Hematopoietic multipotent progenitor cell treated with erythropoietin and hydrocortisone succinate and interleukin-3 and kit ligand, for 8 days (in vitro differentiated cells): ENCODE results near the gene KRTAP12-1.
A peak's percentile ranks its signal among the peaks of the same experiment; 100 is the strongest.

ENCODE experiments used
- DNase-seq: peaks from one replicate; pipeline ENCODE4 v3.0.0-alpha.2; 2015

The KRTAP12-1 gene

DNA sequence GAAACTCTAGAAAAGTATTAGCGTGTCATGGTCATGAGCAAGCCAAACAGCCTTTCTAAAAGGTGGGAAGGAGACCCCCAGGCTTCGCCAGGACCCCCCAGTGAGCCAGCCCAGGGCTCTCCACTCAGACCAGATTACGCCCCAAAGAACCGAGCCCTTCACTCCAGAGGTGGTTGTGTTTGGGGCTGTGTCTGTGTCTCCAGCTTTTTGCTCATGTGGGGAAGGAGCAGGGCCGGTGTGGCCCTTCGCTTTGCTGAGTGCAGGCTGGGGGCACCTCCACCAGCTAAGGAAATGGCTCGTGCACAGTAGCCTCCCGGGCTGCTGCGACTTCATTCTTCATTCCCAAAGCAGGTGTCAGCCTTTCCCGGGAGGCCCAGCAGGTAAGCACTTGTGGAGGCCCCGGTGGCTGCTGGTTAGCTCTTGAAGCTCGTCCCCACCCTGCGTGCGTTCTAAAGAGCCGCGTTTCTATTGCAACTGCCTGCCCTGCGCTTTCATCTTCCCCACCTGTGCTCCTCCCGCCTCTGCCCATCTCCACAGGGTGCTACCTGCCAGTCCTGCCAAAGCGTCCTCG is 28.9 kb upstream of the KRTAP12-1 start:
- DNase-seq = no peak

DNA sequence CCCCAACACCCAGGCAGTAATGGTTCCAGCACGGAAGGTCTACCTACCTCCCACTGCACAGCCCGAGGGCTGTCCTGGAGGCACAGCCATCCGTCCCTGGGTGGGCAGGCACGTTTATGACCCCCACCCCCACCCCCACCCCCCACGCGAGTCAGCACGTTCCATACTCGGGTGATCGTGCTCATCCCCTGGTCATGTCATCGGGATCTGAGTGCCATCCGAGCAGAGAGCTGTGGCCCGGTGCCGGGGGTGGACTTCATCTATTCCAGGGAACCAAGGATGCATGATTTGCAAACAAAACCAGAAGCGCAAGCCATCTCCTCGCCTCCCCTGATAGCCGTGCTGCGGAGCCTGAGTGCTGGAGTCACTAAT is 28.3 kb upstream of the KRTAP12-1 start:
- peak; percentile 6 for DNase-seq

DNA sequence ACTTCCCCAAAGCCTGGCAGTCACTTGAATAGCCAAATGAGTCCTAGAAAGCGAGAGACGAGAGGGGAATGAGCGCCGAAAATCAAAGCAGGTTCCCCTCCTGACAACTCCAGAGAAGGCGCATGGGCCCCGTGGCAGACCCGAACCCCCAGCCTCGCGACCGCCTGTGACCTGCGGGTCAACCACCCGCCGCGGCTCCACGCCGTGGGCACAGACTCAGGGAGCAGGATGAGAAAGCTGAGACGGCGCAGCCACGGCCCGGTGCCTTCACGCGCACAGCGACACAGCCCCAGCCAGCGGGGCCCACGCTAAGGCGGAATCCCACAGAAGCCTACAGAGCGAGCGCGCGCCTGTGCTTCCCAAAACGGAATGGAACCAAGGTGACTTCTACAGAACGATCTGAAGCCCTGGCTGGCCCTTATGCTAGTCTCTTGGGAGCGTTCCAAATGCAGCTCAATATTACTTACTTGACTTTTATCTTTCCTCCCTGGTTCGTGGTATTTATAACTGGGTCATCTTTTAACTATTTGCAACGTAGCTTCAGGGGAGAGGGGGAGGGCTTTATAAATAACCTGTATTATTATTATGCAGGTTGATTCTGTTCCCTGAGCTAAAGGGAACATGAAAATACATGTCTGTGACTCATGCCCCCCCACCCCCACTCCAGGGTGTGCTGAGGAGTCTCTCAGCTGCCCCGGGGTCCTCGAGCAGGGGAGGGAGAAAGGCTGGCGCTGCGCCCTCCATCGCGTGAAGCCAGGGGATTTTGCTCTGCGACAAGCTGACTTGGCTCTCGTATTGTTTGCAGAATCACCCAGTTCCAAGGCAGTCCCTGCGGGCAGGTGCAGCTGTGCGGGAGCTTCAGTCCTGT is 27.7 kb upstream of the KRTAP12-1 start:
- no peak for DNase-seq

DNA sequence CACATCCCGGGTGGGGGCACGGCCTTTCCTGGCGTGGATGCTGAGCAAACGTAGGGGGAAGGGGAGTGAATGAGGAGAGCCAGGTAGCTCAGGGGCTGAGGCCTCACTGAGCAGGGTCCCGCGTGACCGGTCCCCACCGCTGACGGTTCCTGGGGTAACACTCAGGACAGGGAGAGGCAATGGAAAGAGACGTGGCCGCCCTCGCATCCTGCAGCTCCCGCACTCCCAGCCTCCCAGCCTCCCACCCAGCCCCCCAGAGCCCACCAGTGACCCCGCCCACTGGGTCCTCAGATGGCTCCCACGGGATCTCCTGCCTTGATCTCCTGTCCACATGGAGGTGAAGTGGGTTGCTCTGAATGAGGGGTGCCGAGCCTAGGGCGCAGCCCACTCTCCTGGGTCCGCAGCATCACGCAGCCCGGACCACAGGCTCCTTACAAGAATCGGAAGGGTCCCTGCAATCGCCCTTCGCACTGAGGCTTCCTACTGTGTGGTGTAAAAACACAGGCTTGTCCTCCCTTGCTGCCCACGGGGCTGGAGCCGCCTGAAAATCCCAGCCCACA is 27.0 kb upstream of the KRTAP12-1 start:
- DNase-seq = no peak

DNA sequence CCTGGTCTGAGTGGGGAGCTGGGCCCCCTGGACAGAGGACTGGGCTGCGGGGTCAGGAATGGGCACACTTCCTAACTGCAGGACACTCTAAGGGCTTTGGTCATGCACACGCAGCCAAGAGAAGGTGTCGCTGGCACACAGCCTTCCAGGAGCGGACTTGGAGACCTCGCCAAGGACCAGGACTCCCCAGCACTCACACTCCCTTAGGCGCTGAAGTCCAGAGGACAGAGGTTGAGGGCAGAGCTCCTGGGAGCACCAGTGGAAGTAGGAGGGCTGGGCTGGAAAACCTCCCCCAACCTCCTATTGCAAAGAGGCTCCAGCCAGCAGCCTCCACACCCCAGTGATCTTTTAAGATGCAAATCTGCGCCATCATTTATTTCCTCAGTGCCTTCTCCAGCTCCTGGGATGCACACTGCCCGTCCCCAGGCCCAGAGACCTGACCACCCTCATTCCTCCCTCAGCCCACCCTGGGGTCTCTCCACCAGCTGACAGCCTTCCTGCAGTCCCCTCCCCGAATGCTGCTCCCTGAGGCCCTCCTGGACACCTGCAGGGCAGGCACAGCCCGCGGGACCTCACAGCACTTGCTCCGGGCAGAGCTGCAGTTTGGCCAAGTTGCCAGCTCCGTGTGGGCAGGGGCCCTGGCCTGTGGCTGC is 26.4 kb upstream of the KRTAP12-1 start:
- no peak for DNase-seq

DNA sequence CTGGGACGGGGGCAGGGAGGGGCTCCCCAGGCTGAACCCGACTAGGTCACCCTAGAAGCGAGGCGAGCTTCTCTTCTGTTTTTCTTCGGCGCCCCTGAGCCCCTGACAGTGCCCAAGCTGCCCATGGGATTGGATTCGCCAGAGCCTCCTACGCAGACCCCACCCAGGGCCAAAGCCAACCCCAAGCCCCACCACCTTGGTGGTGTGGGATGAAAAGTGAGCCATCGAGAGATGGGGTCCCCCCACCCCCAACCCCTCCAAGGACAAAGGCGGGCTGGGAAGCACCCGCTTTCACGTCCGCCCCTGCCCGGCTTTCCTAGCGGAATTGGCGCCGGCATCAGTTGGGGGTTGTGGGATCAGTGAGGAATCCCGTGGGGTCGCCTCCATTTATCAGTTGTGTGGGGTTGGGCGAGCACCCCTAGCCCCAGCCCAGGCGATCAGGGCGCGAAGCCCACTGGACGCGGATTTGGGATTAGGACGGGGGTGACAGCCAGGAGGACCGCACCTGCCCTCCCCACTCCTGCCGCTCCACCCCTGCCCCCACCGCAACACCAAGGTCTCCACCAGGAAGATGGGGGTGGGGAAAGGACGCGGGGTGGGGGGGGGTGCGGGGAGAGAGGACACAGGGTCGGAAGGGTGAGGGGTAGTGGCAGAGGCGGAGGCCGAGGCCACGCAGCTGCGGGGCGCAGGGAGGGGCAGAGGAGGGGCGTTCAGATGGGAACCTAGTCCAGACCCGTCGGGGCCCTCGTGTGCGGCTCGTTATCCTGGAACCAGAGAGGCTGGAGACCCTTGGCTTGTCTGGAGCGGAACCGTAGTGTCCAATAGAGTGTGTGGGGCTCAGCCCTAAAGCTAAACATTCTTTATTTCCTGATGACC is 25.0 kb upstream of the KRTAP12-1 start:
- DNase-seq = no peak

DNA sequence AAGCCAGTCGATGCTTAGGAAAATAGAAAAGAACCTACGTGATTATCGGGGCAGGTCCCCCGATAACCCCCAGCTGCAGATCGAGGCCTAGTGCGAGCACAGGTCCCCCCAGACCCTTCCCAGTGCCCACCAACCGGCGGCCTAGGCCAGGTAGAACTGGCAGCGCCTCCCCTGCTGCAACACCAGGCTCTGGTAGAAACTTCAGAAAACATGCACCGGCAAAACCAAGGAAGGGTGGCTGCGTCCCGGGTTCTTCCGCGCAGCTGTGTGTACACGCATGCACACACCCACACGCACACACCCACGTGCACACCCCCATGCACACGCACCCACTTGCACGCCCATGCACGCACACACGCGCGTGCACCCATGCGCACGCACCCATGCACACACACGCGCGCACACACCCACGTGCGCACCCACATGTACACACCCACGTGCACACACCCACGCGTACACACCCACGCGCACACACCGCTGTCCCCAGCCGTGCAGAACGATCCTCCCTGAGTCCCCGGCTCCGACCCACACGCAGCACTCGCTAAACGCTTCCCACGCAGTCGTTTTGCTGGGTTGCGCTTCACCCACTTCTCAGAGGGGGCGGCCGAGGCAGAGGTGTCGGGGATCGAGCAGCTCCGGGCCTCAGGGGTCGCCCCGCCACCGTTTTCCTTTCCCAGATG is 24.2 kb upstream of the KRTAP12-1 start:
- DNase-seq = no peak

DNA sequence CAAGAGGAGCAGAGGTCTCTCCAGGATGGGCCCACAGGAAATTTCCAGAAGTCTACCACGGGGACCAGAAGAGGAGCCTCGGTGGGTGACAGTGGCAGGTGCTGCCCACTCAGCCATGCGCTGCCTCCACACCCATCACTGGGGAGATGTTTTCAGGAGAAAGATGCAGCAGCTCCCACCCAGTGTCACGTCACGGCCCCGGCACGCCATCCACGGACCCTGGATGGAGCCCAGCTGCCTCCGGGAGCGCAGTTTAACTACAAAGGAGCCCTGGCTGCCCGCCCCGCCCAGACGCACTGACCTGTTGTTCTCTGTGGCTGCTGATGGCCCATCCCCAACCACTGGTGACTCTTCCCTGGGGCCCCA is 22.7 kb upstream of the KRTAP12-1 start:
- no peak for DNase-seq

DNA sequence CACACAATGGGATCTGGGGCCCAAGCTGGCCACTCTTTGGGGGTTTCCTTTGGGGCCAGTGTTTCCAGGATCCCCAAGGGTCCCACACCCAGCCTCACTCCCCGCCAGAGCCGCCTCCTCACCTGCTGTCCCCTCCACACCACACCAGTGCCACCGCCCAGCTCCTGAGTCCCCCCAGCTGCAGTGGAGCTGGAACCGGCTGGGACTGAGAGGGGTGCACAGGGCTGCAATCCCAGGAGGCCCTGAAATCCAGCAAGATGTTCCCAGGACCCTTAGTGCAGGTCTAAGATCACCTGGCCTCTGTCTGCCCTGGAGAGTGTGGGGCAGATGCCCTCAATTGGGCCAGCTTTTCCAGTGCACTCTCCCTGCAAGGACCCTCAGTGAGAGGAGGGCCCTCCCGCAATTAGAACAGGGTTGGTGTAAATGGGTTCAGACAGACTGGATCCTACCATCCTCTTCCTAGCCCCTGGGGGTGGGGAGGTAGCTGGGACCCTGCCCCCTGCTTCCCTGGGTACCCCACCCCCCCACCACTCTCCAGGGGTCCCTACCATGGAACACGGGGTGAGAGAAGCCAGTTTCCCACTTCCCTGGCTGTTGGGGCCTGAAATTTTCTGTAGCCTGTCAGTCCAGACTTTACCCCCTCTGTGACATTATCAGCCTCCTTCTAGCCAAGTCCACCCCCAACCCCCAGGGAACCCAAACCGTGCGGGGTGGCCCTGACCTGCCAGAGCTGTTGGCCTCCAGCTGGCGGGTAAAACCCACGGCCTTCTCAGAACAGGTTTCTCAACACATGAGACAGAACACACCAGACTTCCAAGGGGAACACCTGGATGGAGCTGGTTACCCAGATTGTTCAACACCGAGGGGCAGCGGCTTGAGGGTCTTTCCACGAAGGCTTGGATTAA is 22.0 kb upstream of the KRTAP12-1 start:
- no peak for DNase-seq

DNA sequence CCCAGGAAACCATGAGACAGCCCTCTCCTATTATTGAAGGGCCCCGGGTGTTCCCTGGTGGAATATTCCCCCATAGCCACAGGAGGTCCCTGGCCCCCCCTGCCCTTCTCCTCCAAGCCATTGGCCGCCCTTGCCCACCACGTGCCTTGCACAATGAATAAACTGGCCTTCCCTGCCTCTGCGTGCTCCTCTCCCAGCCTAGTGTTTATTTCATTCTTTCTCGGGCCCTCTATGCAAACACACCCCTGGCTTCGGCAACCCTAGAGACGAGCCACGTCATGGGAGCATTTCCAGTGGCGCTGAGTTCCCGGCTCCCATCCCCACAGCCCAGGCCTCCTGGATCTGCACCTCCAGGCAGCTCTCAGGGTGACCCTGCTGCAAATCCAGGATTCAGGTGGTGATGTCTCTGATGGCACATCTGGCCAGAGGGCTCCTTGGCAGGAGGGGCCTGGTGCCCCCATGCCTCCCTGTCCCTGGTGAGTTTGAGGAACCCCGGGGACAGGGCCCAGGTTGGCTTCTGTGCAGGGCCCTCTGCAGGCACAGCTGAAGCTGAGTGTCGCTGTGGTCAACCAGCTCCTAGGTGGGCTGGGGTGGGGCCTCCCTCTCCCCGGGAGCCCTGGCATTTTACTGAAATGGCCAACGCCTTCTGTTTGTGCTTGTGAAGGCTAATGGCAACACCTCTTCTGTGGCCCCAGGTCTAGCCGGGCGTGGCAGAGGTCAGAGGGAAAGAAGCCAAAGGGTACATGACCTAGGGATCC is 21.2 kb upstream of the KRTAP12-1 start:
- DNase-seq = no peak

DNA sequence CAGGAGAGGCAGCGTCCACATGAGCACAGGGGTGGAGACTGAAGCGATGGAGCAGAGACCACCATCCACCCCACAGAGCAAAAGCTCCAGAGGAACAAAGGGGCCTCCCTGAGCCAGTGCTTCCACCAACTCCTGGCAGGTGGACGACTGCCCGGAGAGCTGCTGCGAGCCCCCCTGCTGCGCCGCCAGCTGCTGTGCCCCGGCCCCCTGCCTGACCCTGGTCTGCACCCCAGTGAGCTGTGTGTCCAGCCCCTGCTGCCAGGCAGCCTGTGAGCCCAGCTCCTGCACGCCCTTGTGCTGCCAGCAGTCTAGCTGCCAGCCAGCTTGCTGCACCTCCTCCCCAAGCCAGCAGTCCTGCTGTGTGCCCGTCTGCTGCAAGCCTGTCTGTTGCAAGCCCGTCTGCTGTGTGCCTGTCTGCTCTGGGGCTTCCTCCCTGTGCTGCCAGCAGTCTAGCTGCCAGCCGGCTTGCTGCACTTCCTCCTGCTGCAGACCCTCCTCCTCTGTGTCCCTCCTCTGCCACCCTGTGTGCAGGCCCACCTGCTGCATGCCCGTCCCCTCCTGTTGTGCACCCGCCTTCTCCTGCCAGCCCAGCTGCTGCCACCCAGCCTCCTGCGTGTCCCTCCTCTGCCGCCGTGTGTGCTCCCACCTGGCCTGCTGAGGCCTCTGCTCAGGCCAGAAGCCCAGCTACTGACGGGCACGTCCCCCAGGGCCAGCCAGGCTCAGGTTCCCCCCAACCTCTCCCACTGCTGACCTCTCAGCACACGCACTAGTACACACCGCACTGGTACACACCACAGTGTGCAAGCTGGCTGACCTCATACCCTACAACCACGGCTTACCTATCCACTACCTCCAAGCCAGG is 20.4 kb upstream of the KRTAP12-1 start:
- no peak for DNase-seq

DNA sequence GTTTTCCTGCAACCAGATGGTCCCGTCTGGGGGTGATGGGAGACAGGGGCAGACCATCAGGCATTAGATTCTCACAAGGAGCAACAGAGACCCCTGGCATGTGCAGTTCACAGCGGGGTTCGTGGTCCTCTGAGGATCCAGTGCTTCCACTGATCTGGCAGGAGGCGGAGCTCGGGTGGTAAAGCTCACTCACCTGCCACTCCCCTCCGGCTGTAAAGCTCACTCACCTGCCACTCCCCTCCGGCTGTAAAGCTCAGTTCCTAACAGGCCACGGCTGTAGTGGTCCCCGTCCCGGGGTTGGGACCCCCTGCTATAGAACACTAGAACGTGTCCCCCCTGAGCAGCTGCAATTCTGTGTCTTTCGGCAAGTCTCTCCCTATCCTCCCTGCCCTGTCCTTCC is 19.6 kb upstream of the KRTAP12-1 start:
- DNase-seq = no peak

DNA sequence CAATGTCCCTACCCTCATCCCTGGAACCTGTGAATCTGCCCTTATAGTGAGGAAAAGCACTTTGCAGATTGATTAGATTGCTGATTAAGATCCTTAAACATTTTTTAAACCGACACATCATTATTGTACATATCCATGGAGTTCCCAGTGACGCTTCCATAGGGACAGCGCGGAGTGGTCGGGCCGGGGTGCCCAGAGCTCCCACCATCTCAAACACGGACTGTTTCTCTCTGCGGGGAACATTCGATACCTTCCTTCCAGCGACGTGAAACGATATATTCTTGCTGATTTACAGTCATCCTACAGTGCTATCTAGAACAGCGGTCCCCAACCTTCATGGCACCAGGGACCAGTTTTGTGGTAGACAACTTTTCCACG is 19.0 kb upstream of the KRTAP12-1 start:
- DNase-seq = no peak

DNA sequence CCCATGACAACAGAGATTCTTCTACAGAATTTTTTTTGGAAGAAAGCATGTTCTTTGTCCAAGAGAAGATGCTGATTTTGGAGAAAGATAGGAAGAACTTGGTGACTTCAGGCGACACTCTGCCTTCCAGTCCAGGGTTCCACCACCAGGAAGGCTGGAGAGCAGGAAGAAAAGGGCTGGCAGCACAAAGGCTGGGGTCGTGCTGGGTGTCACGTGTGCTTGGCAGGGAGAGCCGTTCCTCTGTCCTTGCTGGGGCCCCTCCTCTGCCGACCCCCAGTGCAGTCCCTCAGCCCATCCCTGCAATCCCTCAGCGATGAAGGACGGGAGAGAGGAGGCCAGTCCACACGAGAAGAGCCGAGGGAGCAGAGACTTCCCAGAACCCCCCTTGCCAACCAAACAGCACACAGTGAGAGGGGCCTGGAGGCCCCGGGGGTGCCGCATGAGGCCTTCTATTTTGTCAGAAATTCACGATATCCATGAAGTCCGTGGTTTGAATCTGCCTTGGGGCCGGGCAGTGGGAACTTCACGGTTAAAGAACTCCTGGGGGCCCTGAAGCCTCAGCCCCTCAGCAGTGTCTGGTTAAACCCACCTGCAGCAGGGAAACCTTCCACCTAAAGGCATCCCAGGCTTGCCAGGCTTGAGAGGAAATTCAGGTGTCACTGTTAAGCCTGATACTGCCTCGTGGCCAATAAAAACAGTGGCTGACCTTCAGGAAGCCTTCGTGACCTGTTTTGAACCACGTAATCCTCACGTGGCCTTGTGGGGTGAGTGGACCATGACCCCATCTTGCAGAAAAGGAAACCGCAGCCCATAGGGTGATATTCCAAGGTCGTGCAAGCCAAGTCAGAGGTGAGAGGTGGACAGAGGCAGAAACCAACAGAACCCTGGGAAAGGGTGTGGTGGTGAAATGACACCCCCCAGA is 18.4 kb upstream of the KRTAP12-1 start:
- DNase-seq = no peak

DNA sequence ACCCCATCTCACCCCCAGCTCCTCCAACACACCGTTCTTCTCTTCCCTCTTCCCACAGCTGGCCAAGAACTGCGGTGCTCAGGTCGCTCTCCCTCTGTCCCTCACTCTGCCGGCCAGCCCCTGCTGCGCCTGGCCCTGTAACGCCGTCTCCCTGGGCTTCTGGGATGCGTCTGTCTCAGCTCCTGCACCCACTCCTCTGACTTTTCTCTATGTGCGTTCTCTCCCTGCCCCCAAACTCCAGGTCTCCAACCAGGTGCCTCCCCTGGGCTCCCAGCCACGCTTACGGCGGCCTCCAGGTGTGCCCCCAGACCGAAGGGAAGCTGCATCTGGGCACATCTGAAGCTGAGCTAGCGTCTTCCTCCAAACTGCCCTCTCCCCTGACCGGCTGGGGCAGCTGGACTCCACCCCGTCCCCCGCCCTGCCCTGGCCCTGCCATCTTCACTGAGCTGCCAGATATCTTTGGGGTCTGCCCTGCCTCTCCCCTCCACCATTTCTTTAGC is 17.6 kb upstream of the KRTAP12-1 start:
- no peak for DNase-seq

DNA sequence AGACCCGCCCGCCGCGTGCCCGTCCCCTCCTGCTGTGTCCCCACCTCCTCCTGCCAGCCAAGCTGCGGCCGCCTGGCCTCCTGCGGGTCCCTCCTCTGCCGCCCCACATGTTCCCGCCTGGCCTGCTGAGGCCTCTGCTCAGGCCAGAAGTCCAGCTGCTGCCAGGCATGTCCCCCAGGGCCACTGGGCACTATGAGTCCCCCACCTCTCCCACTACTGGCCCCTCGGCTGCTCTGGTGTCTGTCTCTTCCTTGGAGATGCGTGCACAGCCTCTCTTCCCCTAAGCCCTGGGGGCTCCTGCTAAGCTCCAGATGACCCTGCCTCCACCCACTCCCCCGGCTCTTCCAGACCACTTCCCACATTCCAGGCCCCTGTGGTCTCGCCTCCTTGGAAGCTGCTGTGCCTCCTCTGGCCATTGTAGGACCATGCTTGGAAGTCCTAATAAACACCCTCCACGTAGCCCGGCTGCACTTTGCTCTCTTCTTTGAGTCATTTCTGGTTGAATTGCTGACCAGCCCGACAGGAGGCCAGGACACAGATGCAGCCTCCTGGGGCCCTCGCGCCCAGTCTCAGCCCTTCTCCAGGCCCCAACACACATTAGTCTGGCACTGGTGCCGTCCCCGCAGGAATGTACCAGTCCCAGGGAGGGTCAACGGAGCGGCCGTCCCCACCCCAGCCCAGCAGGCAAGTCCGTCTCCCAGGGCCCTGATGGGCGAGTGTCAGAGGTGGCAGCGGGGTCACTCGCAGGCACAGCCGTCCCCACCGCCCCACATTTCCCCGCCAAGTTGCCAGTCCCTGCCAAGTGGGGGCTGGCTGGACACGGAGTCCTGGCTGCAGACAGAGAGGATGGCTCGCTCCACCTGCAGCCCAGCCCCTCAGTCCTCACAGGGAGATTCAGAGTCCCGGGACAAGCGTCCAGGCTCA is 16.1 kb upstream of the KRTAP12-1 start:
- DNase-seq = no peak
